Fibroblast of lung (primary cell): ENCODE data around the gene UGT1A5. TPM values are rescaled to one million over a fixed set of nuclear protein-coding genes. Genes with fewer than 3 reads are reported as not detected.

ENCODE experiments used
- DNase-seq, 2 donors: peaks; one replicate each; pipeline versions ENCODE4 v3.0.0 to v3.0.0-alpha.2; 2010; ENCODE audit warnings: low read depth in 2 of 2
- H2AFZ ChIP-seq: 2 replicates; pipeline ENCODE4 v1.5.1; 2012; ENCODE audit warnings: low read length, control low read depth, inconsistent platforms
- H3K27ac ChIP-seq: 2 replicates; pipeline ENCODE4 v1.5.1; 2011; ENCODE audit warnings: low read length, control low read depth; ENCODE audit not compliant: insufficient read depth
- H3K27me3 ChIP-seq: 2 replicates; pipeline ENCODE4 v1.5.1; 2011; ENCODE audit warnings: mild to moderate bottlenecking, low read length; ENCODE audit not compliant: control insufficient read depth, insufficient read depth
- H3K36me3 ChIP-seq: 2 replicates; pipeline ENCODE4 v1.5.1; 2011; ENCODE audit warnings: low read length; ENCODE audit not compliant: control insufficient read depth, insufficient read depth
- H3K4me1 ChIP-seq: 2 replicates; pipeline ENCODE4 v1.5.1; 2011; ENCODE audit warnings: low read length; ENCODE audit not compliant: control insufficient read depth, insufficient read depth; ENCODE audit errors: extremely low read depth
- H3K4me2 ChIP-seq: 2 replicates; pipeline ENCODE4 v1.5.1; 2011; ENCODE audit warnings: low read length, control low read depth; ENCODE audit not compliant: insufficient read depth; ENCODE audit errors: extremely low read depth
- H3K4me3 ChIP-seq, 4 experiments: fragments of 200-600 bp in 1 of 4; sonication (generic) in 1 of 4; replicated peaks in 1 of 4; 2 replicates each; pipeline ENCODE4 v1.5.1; 2011 to 2016; ENCODE audit warnings: low read length in 4 of 4, low read depth in 3 of 4, mild to moderate bottlenecking in 3 of 4, control low read depth in 2 of 4, inconsistent platforms in 1 of 4, mixed read lengths in 1 of 4; ENCODE audit not compliant: insufficient read depth in 1 of 4; ENCODE audit errors: control extremely low read depth in 1 of 4
- H3K79me2 ChIP-seq: 2 replicates; pipeline ENCODE4 v1.5.1; 2012; ENCODE audit warnings: mild to moderate bottlenecking, low read length, inconsistent platforms; ENCODE audit not compliant: control insufficient read depth, insufficient read depth
- H3K9ac ChIP-seq: 2 replicates; pipeline ENCODE4 v1.5.1; 2011; ENCODE audit warnings: mild to moderate bottlenecking, low read length, control low read depth; ENCODE audit not compliant: insufficient read depth
- H3K9me3 ChIP-seq: 2 replicates; pipeline ENCODE4 v1.5.1; 2012; ENCODE audit warnings: low read depth, low read length; ENCODE audit not compliant: control insufficient read depth, insufficient read depth
- H4K20me1 ChIP-seq: 2 replicates; pipeline ENCODE4 v1.5.1; 2011; ENCODE audit warnings: low read length; ENCODE audit not compliant: control insufficient read depth, insufficient read depth; ENCODE audit errors: extremely low read depth
- EZH2 ChIP-seq: IDR thresholded peaks from 2 replicates; pipeline ENCODE4 v1.5.1; 2012; ENCODE audit warnings: low read length, control low read depth, mild to moderate bottlenecking; ENCODE audit errors: missing control alignments
- polyA plus RNA-seq, 2 donors: library from polyadenylated mRNA; depleted of rRNA in 1 of 2; stranded (reverse) in 1 of 2; unstranded in 1 of 2; fragments of >200 nt; gene quantifications; 2 replicates each; pipeline ENCODE4 v1.2.1, GENCODE V29; 2011 to 2012; ENCODE audit warnings: missing spikeins in 1 of 2
- total RNA-seq: library from RNA; depleted of rRNA; stranded (reverse); fragments of >200 nt; gene quantifications from 2 replicates; pipeline ENCODE4 v1.2.1, GENCODE V29; 2014
- TF ChIP-seq, protein P1 (sequence below), 2 donors: IDR thresholded peaks in 1 of 2; conservative IDR thresholded peaks in 1 of 2; 1 replicate in 1 of 2; 2 replicates in 1 of 2; pipeline ENCODE4 v1.5.1; 2011 to 2012; ENCODE audit warnings: low read length in 2 of 2, control low read depth in 1 of 2, inconsistent platforms in 1 of 2, low read depth in 1 of 2, mild to moderate bottlenecking in 1 of 2

The UGT1A5 gene
- total and polyA plus RNA-seq, 2 donors (not counting 1 experiment from before 2014, with no cell fraction given) = not detected

DNA sequence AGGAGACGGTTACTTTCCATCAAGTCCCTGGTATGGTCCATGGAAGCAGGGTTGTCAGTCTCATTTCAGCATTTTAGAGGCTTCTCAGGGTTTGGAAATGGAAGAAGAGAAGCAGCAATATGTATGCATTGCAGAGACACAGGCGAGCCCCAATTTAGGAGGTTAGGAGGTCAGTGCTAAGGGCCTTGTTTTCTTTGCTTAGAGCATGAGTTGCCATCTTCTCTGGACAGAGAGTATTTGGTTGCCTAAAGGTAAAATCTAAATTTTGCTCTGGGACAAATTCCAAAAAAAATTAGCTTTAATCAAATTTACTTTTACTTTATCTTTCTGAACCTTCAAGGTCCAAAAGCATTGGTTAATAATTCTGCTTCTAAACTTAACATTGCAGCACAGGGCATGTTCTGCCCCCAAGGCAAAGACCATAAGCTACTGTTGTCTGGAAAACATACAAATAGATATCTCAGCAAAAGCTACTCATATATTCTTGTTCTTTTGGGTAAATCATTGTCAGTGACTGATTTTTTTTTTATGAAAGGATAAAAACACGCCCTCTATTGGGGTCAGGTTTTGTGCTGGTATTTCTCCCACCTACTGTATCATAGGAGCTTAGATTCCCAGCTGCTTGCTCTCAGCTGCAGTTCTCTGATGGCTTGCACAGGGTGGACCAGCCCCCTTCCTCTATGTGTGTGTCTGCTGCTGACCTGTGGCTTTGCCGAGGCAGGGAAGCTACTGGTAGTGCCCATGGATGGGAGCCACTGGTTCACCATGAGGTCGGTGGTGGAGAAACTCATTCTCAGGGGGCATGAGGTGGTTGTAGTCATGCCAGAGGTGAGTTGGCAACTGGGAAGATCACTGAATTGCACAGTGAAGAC is 41.2 kb upstream of the UGT1A5 start, which contains the start of gene UGT1A9:
Gene UGT1A9, plus strand, starts transcription at position 609 of the 872 bp plus-strand sequence. Its CDS starts 37 bp downstream, at position 646.
- no peaks in the 10 kb centered on the region for H3K27me3 ChIP-seq
- TF ChIP-seq, protein P1, sequence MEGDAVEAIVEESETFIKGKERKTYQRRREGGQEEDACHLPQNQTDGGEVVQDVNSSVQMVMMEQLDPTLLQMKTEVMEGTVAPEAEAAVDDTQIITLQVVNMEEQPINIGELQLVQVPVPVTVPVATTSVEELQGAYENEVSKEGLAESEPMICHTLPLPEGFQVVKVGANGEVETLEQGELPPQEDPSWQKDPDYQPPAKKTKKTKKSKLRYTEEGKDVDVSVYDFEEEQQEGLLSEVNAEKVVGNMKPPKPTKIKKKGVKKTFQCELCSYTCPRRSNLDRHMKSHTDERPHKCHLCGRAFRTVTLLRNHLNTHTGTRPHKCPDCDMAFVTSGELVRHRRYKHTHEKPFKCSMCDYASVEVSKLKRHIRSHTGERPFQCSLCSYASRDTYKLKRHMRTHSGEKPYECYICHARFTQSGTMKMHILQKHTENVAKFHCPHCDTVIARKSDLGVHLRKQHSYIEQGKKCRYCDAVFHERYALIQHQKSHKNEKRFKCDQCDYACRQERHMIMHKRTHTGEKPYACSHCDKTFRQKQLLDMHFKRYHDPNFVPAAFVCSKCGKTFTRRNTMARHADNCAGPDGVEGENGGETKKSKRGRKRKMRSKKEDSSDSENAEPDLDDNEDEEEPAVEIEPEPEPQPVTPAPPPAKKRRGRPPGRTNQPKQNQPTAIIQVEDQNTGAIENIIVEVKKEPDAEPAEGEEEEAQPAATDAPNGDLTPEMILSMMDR (conservative IDR thresholded peaks at IDR 0.05 in 1 of 2, IDR thresholded peaks at IDR 0.05 in 1 of 2; ENCODE audit: low read depth in 1 of 2, low read length in 2 of 2) = no peak
- no peak for TF ChIP-seq EZH2
- H3K79me2 ChIP-seq = no peaks in the 10 kb centered on the region
- no peaks in the 10 kb centered on the region for H3K9me3 ChIP-seq
- no peaks in the 10 kb centered on the region for H3K4me1 ChIP-seq
- H3K36me3 ChIP-seq = no peaks in the 10 kb centered on the region
- no peak within 1 kb of the TSS for H2AFZ ChIP-seq
- no peak within 1 kb of the TSS for H3K27ac ChIP-seq
- no peaks in the 10 kb centered on the region for H4K20me1 ChIP-seq
- no peak within 1 kb of the TSS for H3K4me2 ChIP-seq
- no peak within 1 kb of the TSS for H3K4me3 ChIP-seq
- no peak for DNase-seq
- H3K9ac ChIP-seq = no peak within 1 kb of the TSS

DNA sequence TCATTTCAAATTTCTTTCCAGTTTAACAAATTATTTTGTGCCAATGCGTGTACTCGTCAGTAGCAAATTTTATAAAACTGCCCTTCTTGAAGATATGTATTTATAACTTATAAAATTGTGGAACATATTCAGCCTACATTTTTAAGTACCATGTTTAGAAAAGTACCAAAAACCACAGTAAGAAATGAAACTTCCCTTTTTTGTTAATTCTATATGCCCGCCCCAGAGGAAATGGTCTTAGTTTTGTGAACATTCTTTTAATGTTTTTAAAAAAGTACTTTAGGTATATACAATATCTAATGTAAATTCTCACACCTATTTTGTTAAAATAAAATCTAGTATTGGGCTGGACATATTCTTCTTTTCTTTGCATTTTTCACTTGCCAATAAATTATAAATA is 39.8 kb upstream of the UGT1A5 start:
- H2AFZ ChIP-seq = no peak overlapping the region
- H3K79me2 ChIP-seq = no peaks in the 10 kb centered on the region
- H3K4me3 ChIP-seq = no peak overlapping the region
- DNase-seq = no peak
- H3K4me2 ChIP-seq = no peak overlapping the region
- H3K27me3 ChIP-seq = no peaks in the 10 kb centered on the region
- no peaks in the 10 kb centered on the region for H4K20me1 ChIP-seq
- H3K9me3 ChIP-seq = no peaks in the 10 kb centered on the region
- no peak overlapping the region for H3K27ac ChIP-seq
- H3K4me1 ChIP-seq = no peaks in the 10 kb centered on the region
- H3K36me3 ChIP-seq = no peaks in the 10 kb centered on the region
- H3K9ac ChIP-seq = no peak overlapping the region
- TF ChIP-seq EZH2 = no peak
- TF ChIP-seq, protein P1 (conservative IDR thresholded peaks at IDR 0.05 in 1 of 2, IDR thresholded peaks at IDR 0.05 in 1 of 2; ENCODE audit: low read depth in 1 of 2, low read length in 2 of 2) = no peak

DNA sequence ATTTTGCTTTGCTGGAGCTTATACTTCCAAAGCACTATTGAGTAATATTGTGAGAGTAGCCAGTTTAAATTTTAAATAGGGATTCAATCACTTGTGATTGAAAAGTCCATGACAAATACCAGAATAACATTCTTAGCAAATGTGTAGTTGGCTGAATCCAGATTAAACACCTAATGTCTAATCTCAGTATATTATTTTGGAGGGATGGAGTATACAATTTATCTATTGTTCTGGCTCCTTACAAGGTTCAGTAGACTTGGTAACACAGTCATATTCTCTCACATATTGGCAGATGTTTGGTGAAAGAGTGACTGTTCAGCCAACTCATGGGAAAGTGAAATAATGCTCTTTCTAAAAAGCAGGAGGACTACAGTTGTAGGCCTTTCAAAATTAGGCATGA is 38.8 kb upstream of the UGT1A5 start:
- Histone ChIP-seq H3K9ac (no peak overlapping the region), H3K36me3 (no peaks in the 10 kb centered on the region), H4K20me1 (no peaks in the 10 kb centered on the region), H3K27ac (no peak overlapping the region), H3K27me3 (no peaks in the 10 kb centered on the region), H3K4me3 (no peak overlapping the region), H3K9me3 (no peaks in the 10 kb centered on the region), H3K4me2 (no peak overlapping the region), H3K4me1 (no peaks in the 10 kb centered on the region), H2AFZ (no peak overlapping the region), H3K79me2 (no peaks in the 10 kb centered on the region)
- no peak for DNase-seq
- TF ChIP-seq EZH2 = no peak
- TF ChIP-seq, protein P1 (conservative IDR thresholded peaks at IDR 0.05 in 1 of 2, IDR thresholded peaks at IDR 0.05 in 1 of 2; ENCODE audit: low read depth in 1 of 2, low read length in 2 of 2) = no peak
